HG02981 (cell line): ENCODE data around the gene ASPG.
"Not testable (repeated sequence)": the region's sequence is repeated elsewhere in the genome, so short reads cannot be mapped to it uniquely, and the experiment has no call there.

Source experiments
- ATAC-seq: cut with Tn5 transposase; IDR thresholded peaks from one replicate; pipeline ENCODE4 v1.9.1; 2021; ENCODE audit warnings: mild to moderate bottlenecking, moderate library complexity; ENCODE audit not compliant: unreplicated experiment

Gene ASPG

GRCh38 chr14:104144911-104145825 is 59.7 kb downstream of the ASPG start:
- ATAC-seq, result no peak

- no peak for ATAC-seq
Measured at GRCh38 chr14:104145826-104146601, 60.5 kb downstream of the ASPG start.

- no peak for ATAC-seq
Measured at GRCh38 chr14:104146651-104147345, 61.3 kb downstream of the ASPG start.

DNA sequence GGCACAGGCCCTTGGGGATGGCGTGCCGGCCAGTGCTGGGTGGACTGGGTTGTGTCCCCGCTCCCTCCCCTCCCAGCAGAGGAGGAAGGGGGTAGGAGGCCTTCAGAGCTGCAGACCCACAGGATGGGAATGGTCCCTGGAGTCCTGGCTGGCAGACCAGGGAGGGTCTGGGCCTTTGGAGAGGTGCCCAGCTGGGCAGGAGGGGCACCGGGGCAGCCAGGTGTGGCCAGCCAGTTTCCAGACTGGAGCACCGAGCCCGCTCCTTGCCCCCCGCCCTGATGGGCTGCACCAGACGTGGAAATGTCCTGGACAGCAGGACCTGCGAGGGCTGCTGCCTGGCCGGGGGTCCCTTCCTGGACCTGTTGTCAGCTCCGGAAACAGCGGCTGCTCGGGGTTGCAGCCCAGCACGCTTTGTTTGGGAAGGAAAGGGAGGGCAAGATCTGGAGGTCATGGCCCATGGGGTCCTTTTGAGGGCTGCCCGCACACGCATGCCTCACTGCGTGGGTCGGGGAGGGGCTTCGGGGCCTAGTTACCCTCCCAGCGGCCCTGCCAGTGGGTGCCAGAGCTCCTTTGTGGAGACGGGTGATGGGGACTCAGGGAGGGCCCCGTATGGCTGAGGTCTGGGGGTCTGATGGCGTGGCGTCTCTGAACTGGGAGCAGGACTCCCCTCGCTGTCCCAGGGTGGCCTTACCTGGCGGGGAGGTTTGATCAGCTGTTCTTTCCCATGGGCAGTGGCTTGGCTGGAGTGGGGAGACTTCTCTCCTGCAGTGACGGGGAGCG is 62.0 kb downstream of the ASPG start:
- no peak for ATAC-seq

- ATAC-seq, result no peak
Measured at GRCh38 chr14:104148433-104149277, 63.2 kb downstream of the ASPG start.

DNA sequence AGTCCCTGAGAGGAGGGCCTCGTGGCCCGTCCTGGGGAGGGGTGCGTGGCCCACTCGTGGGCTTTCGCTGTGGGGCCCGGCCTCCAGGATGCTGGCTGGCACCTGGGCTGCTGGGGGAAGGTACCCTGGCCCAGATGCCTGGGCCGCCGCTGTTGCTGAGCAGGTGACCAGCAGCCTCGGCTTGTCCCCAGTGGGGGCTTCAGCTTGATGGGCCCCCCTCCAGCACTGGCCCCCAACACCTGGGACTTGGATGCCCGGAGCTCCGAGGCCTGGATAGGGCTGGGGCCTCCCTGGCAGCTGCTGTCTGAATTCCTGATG is 63.7 kb downstream of the ASPG start:
- no peak for ATAC-seq

DNA sequence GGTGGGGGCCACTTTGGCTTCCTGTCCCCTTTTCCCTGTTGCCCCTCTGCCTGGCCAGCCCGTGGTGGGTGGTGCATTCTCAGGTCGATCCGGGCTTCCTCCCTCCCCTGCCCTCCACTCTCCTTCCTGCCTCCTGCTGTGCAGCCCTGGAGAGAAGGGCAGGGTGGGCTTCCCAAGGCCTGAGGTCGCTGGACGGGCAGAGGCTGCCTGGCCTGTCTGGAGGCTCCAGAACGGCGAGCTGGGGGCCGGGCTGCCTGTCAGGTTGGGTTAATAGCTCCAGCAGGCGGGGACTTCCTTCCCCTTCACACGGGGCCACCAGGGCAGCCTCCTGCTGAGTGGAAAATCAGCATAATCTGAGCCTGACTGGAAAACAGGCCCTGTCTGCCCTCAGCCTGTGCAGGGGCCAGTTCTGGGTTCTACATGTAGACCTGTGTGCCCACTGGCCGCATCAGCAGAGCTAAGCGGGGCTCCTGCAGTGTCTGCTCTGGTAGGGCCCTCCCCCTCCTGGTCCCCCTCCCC is 64.2 kb downstream of the ASPG start:
- ATAC-seq, result no peak

- ATAC-seq, result no peak
Measured at GRCh38 chr14:104150136-104151025, 64.9 kb downstream of the ASPG start.

DNA sequence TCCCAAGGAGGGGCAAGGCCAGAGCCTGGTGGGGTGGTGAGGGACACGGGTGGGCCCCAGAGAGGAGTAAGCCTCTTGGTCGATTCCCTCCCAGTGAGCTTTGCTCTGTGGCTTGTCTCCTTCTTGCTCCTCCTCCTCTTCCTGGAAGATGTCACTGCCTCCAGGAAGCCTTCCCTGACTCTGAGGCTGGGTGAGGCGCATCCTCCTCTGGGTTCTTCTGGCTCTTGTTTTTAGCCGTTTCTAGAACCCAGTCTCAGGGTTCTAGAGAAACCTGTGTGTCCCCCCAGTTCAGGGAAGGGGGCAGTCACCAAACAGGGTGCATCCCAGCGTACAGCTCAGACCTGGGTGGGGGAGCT is 65.5 kb downstream of the ASPG start:
- ATAC-seq, result no peak

DNA sequence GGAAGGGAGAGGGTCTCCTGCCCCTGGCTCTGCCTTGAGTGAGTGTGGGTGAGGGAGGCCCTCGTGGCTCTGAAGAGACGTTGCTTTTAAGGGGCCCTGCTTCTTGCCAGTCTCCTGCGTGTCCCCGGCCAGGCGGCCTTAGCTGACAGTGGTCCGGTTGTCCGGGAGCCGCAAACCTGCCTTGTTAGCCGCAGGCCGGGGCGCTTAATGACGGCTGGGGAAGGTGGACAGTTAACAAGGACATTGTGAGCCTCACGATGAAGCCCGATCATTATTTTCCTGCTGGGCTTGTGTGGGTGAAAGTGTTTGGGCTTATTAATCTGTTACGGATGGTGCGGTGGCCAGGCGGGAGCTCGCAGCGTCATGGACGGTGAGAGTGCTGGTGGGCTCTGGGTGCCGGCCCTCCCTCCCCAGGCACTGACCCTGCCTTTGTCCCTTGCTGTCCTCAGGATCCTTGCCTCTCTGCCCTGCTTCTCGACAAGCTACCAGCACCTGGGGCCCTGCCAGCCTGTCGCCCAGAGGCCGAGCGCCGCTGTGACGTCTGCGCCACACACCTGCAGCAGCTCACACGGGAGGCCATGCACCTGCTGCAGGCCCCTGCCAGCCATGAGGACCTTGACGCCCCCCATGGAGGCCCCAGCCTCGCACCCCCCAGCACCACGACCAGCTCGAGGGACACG is 66.2 kb downstream of the ASPG start:
- ATAC-seq, result no peak

GRCh38 chr14:104152246-104152575 is 66.7 kb downstream of the ASPG start:
- ATAC-seq, result no peak

DNA sequence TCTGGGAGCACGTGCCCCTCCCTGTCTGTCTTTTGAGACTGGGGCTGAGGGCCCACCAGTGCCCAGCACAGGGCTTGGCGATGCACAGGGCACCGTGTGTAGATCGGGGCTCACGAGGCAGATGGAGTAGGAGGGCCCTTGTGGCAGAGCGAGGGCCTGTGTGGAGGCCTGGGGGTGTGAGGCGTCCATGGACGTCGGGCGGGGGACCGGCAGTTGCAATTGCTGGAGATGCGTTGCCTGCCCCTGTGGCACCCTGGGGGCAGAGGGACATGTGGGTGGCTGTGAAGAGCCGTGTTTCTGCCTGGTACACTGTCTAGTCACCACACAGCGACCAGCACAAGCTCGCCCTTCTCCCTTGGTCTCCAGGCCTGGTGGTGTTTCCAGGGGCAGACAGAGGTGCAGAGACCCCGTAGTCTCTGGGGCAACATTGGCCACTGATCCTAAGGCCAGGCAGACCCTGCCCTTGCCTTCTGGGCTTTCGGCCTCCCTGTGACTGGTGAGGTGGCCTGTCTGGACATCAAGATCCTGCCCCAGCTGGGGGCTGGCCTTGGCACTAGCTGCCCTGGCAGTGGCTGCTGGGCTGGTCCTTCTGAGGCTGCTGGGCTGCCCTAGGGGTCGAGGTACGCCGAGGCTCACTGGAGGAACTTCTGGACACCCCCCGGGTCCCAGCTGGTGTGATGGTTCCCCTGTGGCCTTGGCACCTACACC is 67.3 kb downstream of the ASPG start:
- no peak for ATAC-seq

GRCh38 chr14:104153394-104153755 is 67.9 kb downstream of the ASPG start:
- not testable (repeated sequence) for ATAC-seq

DNA sequence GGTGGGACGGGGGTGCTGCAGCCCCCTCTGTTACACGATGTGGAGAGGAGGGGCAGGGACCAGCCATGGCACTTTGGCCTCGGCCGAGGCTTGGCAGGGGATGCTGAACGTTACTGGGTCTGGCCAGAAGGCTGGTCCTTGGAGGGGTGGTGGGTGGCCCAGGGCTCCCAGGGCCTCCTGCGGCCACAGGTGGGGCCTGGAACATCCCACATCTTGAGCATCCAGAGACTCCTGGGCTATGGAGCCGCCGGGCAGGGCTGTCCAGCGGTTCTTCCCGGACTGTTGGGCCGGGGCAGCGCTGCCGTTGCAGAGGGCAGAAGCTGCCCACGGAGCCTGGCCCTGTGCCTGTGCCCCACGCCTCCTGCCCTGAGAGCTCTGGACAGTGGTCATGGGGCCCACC is 68.7 kb downstream of the ASPG start:
- no peak for ATAC-seq

GRCh38 chr14:104155513-104155912 is 70.0 kb downstream of the ASPG start:
- ATAC-seq, result no peak

DNA sequence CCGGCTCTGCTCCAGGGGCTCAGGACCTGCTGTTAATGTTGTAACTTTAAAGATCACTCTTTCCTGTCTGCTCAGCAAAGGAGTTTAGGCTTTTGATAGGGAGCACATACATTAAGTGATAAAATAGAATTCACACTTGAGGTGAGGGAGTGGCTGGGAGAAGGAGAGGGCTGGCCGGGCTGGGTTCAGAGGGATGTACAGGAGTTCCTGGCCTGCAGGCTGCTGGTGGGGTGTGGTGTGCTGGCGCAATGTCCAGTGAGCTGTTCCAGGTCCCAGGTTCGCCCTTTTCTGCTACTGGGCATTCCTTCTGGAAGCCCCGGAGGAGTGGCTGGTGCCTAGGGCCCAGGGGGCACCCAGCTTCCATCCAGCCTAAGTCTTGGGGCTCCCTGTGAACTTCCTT is 70.6 kb downstream of the ASPG start:
- ATAC-seq, result no peak

- ATAC-seq, result no peak
Measured at GRCh38 chr14:104157016-104157928, 71.8 kb downstream of the ASPG start.
